ENCODE results near the gene GDPD1.
"Not testable (repeated sequence)": the region's sequence is repeated elsewhere in the genome, so short reads cannot be mapped to it uniquely, and the experiment has no call there.

Gene GDPD1

GRCh38 chr17:59254742-59255141, 34.4 kb downstream of the GDPD1 start:
- DNase-seq: no peak

GRCh38 chr17:59257101-59257500, 36.8 kb downstream of the GDPD1 start:
- no peak for DNase-seq

GRCh38 chr17:59260722-59261121, 40.4 kb downstream of the GDPD1 start:
- no peak for DNase-seq

- no peak for DNase-seq
These were observed 46.4 kb downstream of the GDPD1 start for GRCh38 chr17:59266745-59267144.

GRCh38 chr17:59267776-59268175, 47.5 kb downstream of the GDPD1 start:
- no peak for DNase-seq

GRCh38 chr17:59275618-59276017, 55.3 kb downstream of the GDPD1 start:
- DNase-seq: no peak

- no peak for DNase-seq
These were observed 56.7 kb downstream of the GDPD1 start for GRCh38 chr17:59277031-59277430.

- DNase-seq: no peak
These were observed 58.1 kb downstream of the GDPD1 start for GRCh38 chr17:59278406-59278805.

- DNase-seq: no peak
These were observed 64.0 kb downstream of the GDPD1 start for GRCh38 chr17:59284317-59284716.

- DNase-seq: no peak
These were observed 67.1 kb downstream of the GDPD1 start for GRCh38 chr17:59287452-59287851.

GRCh38 chr17:59287891-59288290, 67.6 kb downstream of the GDPD1 start:
- no peak for DNase-seq

- no peak for DNase-seq
These were observed 69.6 kb downstream of the GDPD1 start for GRCh38 chr17:59289981-59290301.

GRCh38 chr17:59290302-59290998, 70.1 kb downstream of the GDPD1 start:
- not testable (repeated sequence) for DNase-seq

- DNase-seq: no peak
These were observed 71.8 kb downstream of the GDPD1 start for GRCh38 chr17:59292174-59292523.

- DNase-seq: no peak
These were observed 75.9 kb downstream of the GDPD1 start for GRCh38 chr17:59296190-59296589.

GRCh38 chr17:59298521-59298920, 78.2 kb downstream of the GDPD1 start:
- DNase-seq: no peak

- no peak for DNase-seq
These were observed 79.2 kb downstream of the GDPD1 start for GRCh38 chr17:59299400-59300092.

GRCh38 chr17:59300941-59301340, 80.6 kb downstream of the GDPD1 start:
- no peak for DNase-seq

GRCh38 chr17:59304811-59305210, 84.5 kb downstream of the GDPD1 start:
- no peak for DNase-seq

GRCh38 chr17:59310263-59310920, 90.1 kb downstream of the GDPD1 start:
- no peak for DNase-seq

GRCh38 chr17:59311051-59311468, 90.7 kb downstream of the GDPD1 start:
- DNase-seq: no peak

- DNase-seq: not testable (repeated sequence)
These were observed 91.2 kb downstream of the GDPD1 start for GRCh38 chr17:59311521-59311920.

GRCh38 chr17:59315866-59316265, 95.6 kb downstream of the GDPD1 start:
- DNase-seq: no peak
